Natural killer cell (primary cell): Measurements from ENCODE around the gene ZFP1. TPM values are rescaled to one million over a fixed set of nuclear protein-coding genes. Genes with fewer than 3 reads are reported as not detected.

ENCODE experiments used
- ATAC-seq, 3 donors: fragments of 150-1000 bp in 2 of 3; fragments of 200-7000 bp in 1 of 3; cut with Tn5 transposase; 1 replicate in 1 of 3; 2 replicates in 2 of 3; pipeline ENCODE4 v1.10.0; 2021; ENCODE audit warnings: mild to moderate bottlenecking in 2 of 3, moderate library complexity in 2 of 3
- DNase-seq, 2 donors: peaks; one replicate each; pipeline versions ENCODE4 v3.0.0 to v3.0.0-alpha.2; 2013 to 2021; ENCODE audit warnings: mixed read lengths in 1 of 2
- H3K27ac ChIP-seq: one replicate; pipeline ENCODE4 v1.5.1; 2013; ENCODE audit warnings: mild to moderate bottlenecking, low read length
- H3K27me3 ChIP-seq: one replicate; pipeline ENCODE4 v1.6.1; 2013; ENCODE audit warnings: low read length; ENCODE audit not compliant: control insufficient read depth, insufficient read depth
- H3K36me3 ChIP-seq: one replicate; pipeline ENCODE4 v1.6.1; 2013; ENCODE audit warnings: low read length; ENCODE audit not compliant: control insufficient read depth, insufficient read depth
- H3K4me1 ChIP-seq: one replicate; pipeline ENCODE4 v1.6.1; 2013; ENCODE audit warnings: low read length; ENCODE audit not compliant: control insufficient read depth, insufficient read depth
- H3K4me3 ChIP-seq: one replicate; pipeline ENCODE4 v1.5.1; 2013; ENCODE audit warnings: low read length
- H3K9me3 ChIP-seq: one replicate; pipeline ENCODE4 v1.6.1; 2013; ENCODE audit warnings: low read length; ENCODE audit not compliant: control insufficient read depth, insufficient read depth
- H3K27ac Mint-ChIP-seq, 2 donors: one replicate each; pipeline ENCODE4 v1.8.0; 2022; ENCODE audit warnings: mild to moderate bottlenecking in 2 of 2, mixed read lengths in 2 of 2, moderate library complexity in 1 of 2
- H3K27me3 Mint-ChIP-seq, 2 donors: one replicate each; pipeline ENCODE4 v1.8.0; 2022; ENCODE audit warnings: low read depth in 2 of 2, mixed read lengths in 2 of 2
- H3K36me3 Mint-ChIP-seq: one replicate; pipeline ENCODE4 v1.8.0; 2022; ENCODE audit warnings: mixed read lengths
- H3K4me1 Mint-ChIP-seq, 2 donors: one replicate each; pipeline ENCODE4 v1.8.0; 2022; ENCODE audit warnings: mixed read lengths in 2 of 2
- H3K4me3 Mint-ChIP-seq: one replicate; pipeline ENCODE4 v1.8.0; 2022; ENCODE audit warnings: mild to moderate bottlenecking, moderate library complexity, mixed read lengths
- H3K9me3 Mint-ChIP-seq, 2 donors: one replicate each; pipeline ENCODE4 v1.8.0; 2022; ENCODE audit warnings: mixed read lengths in 2 of 2
- WGBS: methylation state at CpG from one replicate; pipeline ENCODE4 v1.1.7; 2013; ENCODE audit warnings: missing lambda C conversion rate; ENCODE audit not compliant: insufficient coverage; 5-methylcytosine and 5-hydroxymethylcytosine counted together
- intact Hi-C: fragments of 100-400 bp; cut with micrococcal nuclease; formaldehyde crosslinking; loops from one replicate; pipeline ENCODE4 v1.14.2; 2022
- total RNA-seq, 4 donors: library from RNA; stranded (reverse); fragments of 120-200 nt in 1 of 4; gene quantifications; one replicate each; pipeline versions ENCODE4 v1.2.3 to v1.2.4, GENCODE V29; 2013 to 2022
- TF ChIP-seq, protein P1 (sequence below): fragments of 200-600 bp; IDR thresholded peaks from one replicate; pipeline ENCODE4 v1.8.0; 2022; ENCODE audit warnings: antibody characterized with exemption

Gene ZFP1
- total RNA-seq, 3 donors from 2014 or later (not counting 1 experiment from before 2014, with no cell fraction given) = 9.0 to 16.2 (median 14.9) TPM

DNA sequence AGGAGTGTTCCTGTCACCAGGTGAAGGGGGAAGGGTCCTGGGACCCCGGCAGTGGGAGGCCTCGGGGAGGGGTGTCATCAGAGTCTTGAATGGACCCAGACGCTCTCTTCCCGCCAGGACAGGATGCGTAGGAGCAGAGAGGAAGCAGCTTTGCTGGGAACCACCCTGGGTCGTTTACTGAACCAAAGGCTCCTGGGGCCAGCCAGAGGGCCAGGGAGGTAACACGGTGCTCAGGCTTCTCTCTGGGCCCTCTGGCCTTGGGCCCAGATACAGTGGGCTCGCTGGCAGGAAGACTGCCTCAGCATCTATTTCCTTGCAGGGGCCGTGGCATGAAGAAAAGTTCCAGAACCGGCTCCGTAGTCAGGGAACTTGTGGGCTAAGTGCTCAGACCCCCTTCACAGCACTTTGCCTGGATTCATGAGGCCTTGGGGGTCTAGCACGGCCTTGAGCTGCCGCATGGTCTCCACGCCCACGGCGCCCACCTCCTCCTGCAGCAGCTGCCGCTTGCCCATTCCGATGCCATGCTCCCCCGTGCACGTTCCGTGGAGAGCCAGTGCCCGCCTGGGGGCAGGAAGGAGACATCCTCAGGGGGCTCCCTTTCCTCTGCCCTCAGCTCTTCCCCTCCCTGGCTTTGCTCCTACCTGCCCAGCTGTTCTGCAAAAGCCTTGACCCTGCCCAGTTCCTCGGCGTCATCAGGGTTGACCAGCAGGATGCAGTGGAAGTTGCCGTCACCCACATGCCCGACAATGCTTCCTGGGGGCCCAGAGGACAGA lies 36.2 kb upstream of the ZFP1 start:
- H3K36me3 Mint-ChIP-seq = no peaks in the 10 kb centered on the region
- TF ChIP-seq, protein P1, sequence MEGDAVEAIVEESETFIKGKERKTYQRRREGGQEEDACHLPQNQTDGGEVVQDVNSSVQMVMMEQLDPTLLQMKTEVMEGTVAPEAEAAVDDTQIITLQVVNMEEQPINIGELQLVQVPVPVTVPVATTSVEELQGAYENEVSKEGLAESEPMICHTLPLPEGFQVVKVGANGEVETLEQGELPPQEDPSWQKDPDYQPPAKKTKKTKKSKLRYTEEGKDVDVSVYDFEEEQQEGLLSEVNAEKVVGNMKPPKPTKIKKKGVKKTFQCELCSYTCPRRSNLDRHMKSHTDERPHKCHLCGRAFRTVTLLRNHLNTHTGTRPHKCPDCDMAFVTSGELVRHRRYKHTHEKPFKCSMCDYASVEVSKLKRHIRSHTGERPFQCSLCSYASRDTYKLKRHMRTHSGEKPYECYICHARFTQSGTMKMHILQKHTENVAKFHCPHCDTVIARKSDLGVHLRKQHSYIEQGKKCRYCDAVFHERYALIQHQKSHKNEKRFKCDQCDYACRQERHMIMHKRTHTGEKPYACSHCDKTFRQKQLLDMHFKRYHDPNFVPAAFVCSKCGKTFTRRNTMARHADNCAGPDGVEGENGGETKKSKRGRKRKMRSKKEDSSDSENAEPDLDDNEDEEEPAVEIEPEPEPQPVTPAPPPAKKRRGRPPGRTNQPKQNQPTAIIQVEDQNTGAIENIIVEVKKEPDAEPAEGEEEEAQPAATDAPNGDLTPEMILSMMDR = no peak
- no peak overlapping the region for H3K27ac Mint-ChIP-seq
- H3K4me1 Mint-ChIP-seq = peaks cover 0 to 23% of the 10 kb centered on the region in 2 donors
- H3K4me3 Mint-ChIP-seq = no peak overlapping the region
- H3K4me3 ChIP-seq = no peak overlapping the region
- no peak overlapping the region for H3K27ac ChIP-seq
- intact Hi-C loops = loop anchor here (1.0 kb wide), 3 partner anchors 114 to 403 kb away; no protein-coding TSS in a partner anchor
- peaks cover 6% of the 10 kb centered on the region for H3K27me3 ChIP-seq
- H3K36me3 ChIP-seq = no peaks in the 10 kb centered on the region
- H3K27me3 Mint-ChIP-seq = peaks cover 24 to 38% of the 10 kb centered on the region in 2 donors
- DNase-seq (peak in 1 of 2 donors; percentile 2), ATAC-seq (no peak)
- H3K9me3 Mint-ChIP-seq = no peaks in the 10 kb centered on the region
- H3K9me3 ChIP-seq = no peaks in the 10 kb centered on the region
- WGBS = 26% methylated on average over 26 of the region's 26 CpGs
- H3K4me1 ChIP-seq = peaks cover 31% of the 10 kb centered on the region

DNA sequence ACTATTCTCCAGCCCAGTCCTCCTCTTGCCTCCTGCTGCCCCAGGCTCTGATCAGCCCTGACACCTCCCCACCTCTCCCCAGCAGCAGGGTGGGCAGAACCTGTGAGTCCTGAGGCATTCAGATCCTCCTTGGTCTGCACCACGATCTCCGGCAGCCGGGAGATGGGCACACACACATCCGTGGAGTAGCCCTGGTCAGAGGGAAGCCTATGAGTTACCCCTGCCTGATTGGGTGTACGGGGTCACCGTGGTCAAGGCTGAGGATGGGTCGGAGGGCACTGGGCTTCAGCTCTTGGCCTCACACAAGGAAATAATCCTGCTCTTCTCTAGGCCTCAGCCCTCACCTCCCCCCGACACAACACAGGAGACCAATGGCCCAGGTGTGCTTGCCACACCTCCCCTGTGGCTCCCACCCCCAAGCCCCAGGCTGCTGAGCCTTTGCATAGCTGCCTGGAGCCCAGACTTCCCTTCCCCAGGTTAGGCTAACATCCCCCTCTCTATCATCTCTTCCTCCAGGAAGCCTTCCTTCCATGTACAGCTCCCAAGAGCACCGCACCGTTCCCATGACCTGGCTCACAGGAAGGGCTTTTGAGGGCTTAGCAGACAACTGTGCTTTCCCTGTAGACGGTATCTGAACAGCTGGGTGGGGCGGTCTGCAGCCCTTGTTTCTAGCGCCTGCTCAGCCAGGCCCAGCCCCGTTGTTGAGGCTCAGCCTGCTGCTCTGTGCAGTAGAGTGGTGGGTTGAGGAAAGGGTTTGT lies 35.4 kb upstream of the ZFP1 start:
- TF ChIP-seq, protein P1 = no peak
- ATAC-seq (no peak), DNase-seq (no peak)
- Histone ChIP-seq H3K27ac (no peak overlapping the region), H3K9me3 (no peaks in the 10 kb centered on the region), H3K36me3 (no peaks in the 10 kb centered on the region), H3K4me3 (no peak overlapping the region), H3K27me3 (peaks cover 6% of the 10 kb centered on the region), H3K4me1 (peaks cover 31% of the 10 kb centered on the region)
- H3K27ac Mint-ChIP-seq = no peak overlapping the region
- intact Hi-C loops = no loop called here
- peaks cover 24 to 36% of the 10 kb centered on the region in 2 donors for H3K27me3 Mint-ChIP-seq
- no peaks in the 10 kb centered on the region for H3K36me3 Mint-ChIP-seq
- 60% methylated on average over 14 of the region's 14 CpGs for WGBS
- H3K9me3 Mint-ChIP-seq = no peaks in the 10 kb centered on the region
- H3K4me3 Mint-ChIP-seq = no peak overlapping the region
- peaks cover 0 to 23% of the 10 kb centered on the region in 2 donors for H3K4me1 Mint-ChIP-seq

DNA sequence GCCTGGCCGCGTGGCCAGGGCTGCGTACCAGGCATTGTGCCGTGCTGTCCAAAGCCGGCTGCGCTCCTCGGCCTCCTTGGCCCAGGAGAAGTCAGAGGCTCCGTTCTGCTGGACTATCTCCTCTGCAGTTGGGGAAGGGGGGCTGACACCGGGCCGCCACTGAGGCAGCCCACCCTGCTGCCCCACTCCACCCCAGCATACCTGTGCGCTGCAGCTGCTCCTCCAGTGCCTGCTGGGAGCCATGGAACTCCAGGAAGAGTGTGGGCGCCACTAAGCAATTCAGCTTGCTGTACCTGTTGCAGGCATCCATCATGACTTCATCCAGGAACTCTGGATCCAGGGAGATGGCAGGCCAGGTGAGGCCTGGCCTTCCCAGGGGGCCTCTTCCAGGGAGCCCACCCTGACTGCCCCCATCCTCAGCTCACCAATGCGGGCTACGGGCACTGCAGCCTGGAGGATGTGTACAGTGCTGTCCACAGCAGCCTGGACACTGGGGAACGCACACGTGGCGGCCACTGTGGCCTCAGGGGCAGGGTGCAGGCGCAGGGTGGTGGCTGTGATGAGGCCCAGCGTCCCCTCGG lies 34.7 kb upstream of the ZFP1 start:
- TF ChIP-seq, protein P1 = no peak
- Mint-ChIP-seq H3K27ac (no peak overlapping the region), H3K36me3 (no peaks in the 10 kb centered on the region), H3K27me3 (peaks cover 24 to 32% of the 10 kb centered on the region in 2 donors), H3K4me1 (peaks cover 0 to 23% of the 10 kb centered on the region in 2 donors), H3K9me3 (no peaks in the 10 kb centered on the region), H3K4me3 (no peak overlapping the region)
- Histone ChIP-seq H3K4me3 (no peak overlapping the region), H3K27ac (no peak overlapping the region), H3K36me3 (no peaks in the 10 kb centered on the region), H3K4me1 (peaks cover 30% of the 10 kb centered on the region), H3K27me3 (peaks cover 6% of the 10 kb centered on the region), H3K9me3 (no peaks in the 10 kb centered on the region)
- intact Hi-C loops = no loop called here
- no peak for DNase-seq
- WGBS = 93% methylated on average over 20 of the region's 20 CpGs
- ATAC-seq = no peak
